RWPE1 (cell line): Measurements from ENCODE around the gene MYOD1.
A peak's percentile ranks its signal among the peaks of the same experiment; 100 is the strongest.

Experiments used
- CTCF ChIA-PET: fragments of 350-600 bp; sonication (Branson Sonifier 250); formaldehyde crosslinking; extraction: SDS; loops from one replicate; lab custom pipeline; 2021; lab: Yijun Ruan, JAX
- POLR2A ChIA-PET: fragments of 400-600 bp; formaldehyde crosslinking; extraction: SDS; loops from one replicate; lab custom pipeline; 2020; ENCODE audit warnings: antibody characterized with exemption; ENCODE audit not compliant: low non-redundant PET; lab: Yijun Ruan, JAX
- DNase-seq: peaks from one replicate; pipeline ENCODE4 v3.0.0; 2012; ENCODE audit warnings: low spot score
- H3K27ac ChIP-seq: fragments of 450-650 bp; 2 replicates; pipeline ENCODE4 v1.5.1; 2017
- TF ChIP-seq, protein P1 (sequence below): fragments of 450-650 bp; conservative IDR thresholded peaks from 2 replicates; pipeline ENCODE4 v1.5.1; 2017; ENCODE audit warnings: low read depth, mild to moderate bottlenecking

The MYOD1 gene

DNA sequence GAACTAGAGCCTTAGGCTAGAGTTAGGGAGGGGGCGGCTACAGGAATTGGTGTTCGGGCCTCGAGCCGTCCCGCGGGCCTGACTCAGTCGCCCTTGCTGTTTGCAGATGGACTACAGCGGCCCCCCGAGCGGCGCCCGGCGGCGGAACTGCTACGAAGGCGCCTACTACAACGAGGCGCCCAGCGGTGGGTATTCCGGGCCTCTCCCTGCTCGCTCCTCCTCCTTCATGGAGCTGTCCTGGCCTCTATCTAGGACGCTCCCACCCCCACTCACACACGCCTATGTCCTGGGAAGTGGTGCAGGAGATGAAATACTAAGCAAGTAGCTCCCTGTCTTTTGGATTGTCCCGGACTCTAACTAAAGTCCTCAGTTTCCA is 1.4 kb downstream of the MYOD1 start:
- TF ChIP-seq, protein P1, sequence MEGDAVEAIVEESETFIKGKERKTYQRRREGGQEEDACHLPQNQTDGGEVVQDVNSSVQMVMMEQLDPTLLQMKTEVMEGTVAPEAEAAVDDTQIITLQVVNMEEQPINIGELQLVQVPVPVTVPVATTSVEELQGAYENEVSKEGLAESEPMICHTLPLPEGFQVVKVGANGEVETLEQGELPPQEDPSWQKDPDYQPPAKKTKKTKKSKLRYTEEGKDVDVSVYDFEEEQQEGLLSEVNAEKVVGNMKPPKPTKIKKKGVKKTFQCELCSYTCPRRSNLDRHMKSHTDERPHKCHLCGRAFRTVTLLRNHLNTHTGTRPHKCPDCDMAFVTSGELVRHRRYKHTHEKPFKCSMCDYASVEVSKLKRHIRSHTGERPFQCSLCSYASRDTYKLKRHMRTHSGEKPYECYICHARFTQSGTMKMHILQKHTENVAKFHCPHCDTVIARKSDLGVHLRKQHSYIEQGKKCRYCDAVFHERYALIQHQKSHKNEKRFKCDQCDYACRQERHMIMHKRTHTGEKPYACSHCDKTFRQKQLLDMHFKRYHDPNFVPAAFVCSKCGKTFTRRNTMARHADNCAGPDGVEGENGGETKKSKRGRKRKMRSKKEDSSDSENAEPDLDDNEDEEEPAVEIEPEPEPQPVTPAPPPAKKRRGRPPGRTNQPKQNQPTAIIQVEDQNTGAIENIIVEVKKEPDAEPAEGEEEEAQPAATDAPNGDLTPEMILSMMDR: no peak
- CTCF ChIA-PET: interaction anchor here (0.5 to 4.7 kb wide), 7 partner anchors 10 to 258 kb away, joined by 3 to 31 read pairs (median 3); no protein-coding TSS in a partner anchor
- H3K27ac ChIP-seq: no peak overlapping the region
- POLR2A ChIA-PET: no interaction called here
- no peak for DNase-seq

DNA sequence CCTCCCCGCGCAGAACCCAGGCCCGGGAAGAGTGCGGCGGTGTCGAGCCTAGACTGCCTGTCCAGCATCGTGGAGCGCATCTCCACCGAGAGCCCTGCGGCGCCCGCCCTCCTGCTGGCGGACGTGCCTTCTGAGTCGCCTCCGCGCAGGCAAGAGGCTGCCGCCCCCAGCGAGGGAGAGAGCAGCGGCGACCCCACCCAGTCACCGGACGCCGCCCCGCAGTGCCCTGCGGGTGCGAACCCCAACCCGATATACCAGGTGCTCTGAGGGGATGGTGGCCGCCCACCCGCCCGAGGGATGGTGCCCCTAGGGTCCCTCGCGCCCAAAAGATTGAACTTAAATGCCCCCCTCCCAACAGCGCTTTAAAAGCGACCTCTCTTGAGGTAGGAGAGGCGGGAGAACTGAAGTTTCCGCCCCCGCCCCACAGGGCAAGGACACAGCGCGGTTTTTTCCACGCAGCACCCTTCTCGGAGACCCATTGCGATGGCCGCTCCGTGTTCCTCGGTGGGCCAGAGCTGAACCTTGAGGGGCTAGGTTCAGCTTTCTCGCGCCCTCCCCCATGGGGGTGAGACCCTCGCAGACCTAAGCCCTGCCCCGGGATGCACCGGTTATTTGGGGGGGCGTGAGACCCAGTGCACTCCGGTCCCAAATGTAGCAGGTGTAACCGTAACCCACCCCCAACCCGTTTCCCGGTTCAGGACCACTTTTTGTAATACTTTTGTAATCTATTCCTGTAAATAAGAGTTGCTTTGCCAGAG is 2.0 kb downstream of the MYOD1 start:
- TF ChIP-seq, protein P1: no peak
- CTCF ChIA-PET: interaction anchor here (0.5 to 4.7 kb wide), 6 partner anchors 9 to 363 kb away, joined by 3 to 31 read pairs (median 6); no protein-coding TSS in a partner anchor
- DNase-seq: no peak

DNA sequence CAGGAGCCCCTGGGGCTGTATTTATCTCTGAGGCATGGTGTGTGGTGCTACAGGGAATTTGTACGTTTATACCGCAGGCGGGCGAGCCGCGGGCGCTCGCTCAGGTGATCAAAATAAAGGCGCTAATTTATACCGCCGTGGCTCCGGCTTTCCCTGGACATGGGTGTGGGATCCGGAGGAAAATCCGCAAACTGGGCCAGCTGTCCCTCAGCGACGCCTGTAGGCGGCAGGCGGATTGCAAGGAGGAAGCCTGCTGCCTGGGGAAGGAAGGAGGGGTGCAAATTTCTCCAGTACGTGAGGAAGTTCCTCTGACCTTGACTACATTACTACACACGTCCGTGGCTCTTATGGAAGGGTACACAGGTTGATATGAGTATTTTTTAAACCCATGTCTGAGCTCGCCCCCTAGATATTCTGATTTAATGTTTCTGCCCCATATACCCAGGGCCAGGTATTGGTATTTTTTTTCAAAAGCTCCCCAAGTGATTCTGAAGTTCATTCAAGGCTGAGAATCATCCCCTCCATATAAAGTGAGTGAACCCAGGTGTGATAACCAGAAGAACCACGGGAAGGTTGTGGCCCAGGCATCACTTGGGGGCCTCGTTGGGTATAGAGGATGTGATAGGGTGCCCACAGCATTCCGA is 2.8 kb downstream of the MYOD1 start:
- peak; percentile 38 for DNase-seq
- CTCF ChIA-PET: interaction anchor here (0.6 to 4.7 kb wide), 7 partner anchors 9 to 363 kb away, joined by 3 to 31 read pairs (median 5); no protein-coding TSS in a partner anchor
- POLR2A ChIA-PET: no interaction called here
- no peak overlapping the region for H3K27ac ChIP-seq
- TF ChIP-seq, protein P1: no peak

More for the DNA sequence above, 2.0 kb downstream of the MYOD1 start:
- H3K27ac ChIP-seq: no peak overlapping the region
- POLR2A ChIA-PET: no interaction called here

DNA sequence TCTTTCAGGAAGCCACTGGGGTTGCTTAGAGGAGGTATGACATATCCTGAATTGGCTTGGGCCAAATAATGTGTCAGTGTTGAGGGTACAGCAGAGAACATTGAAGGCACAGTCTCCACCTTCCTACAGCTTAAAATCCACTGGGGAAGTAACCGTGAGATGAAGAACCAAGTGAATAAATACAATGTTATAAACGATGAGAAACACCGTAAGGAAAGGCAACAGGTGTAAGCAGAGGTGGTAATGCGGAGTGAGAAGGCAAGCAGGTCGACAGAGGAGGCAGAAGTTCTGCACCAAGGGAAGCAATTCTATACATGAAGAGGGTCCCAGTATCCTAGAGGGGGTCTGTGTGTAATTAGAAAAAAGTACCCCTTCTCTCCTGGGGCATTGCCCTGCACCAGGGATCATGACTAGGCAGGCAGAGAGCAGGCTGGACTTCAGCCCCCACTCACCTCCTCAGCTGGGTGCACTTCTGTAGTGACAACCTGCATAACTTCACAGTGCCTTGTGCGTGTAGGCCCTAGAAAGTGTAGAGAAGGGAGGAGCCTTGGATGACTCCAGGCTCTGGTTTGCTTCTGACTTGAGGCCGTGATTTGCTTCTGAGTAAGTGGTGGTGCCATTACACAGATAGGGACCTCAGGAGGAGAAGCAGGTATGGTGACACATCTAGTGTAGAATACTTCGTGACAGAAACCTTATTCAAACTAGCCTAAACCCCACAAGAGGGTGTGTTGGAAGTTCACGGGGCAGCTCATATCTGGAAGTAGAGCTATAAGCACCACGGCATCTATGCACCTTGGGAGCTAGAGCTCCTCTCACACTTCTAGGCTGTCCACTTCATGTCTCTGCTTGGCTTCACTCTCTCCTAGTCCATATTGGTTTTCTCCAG is 4.9 kb downstream of the MYOD1 start:
- no peak overlapping the region for H3K27ac ChIP-seq
- POLR2A ChIA-PET: interaction anchor here (0.6 kb wide), 1 partner anchor 198 kb away, joined by 3 read pairs; no protein-coding TSS in a partner anchor
- TF ChIP-seq, protein P1: no peak
- CTCF ChIA-PET: no interaction called here
- no peak for DNase-seq

DNA sequence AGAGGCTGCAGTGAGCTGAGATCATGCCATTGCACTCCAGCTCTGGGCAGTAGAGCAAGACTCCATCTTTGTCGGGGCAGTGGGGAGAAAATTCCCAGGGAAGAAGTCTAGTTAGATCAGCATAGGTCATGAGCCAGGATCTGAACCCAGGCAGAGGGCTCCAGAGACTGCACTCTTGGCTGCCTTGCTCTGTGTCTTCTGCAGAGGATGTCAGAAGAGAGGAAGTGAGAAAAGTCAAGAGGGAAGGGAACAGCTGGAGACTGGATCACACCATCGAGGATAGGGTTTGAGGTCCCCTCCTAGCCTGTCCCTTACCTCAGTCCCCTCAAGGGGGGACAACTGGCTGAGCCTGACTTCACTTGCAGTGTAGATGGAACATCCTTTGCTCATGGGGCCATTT is 5.8 kb downstream of the MYOD1 start:
- ChIA-PET CTCF (no interaction called here), POLR2A (no interaction called here)
- TF ChIP-seq, protein P1: no peak
- no peak for DNase-seq
- no peak overlapping the region for H3K27ac ChIP-seq

DNA sequence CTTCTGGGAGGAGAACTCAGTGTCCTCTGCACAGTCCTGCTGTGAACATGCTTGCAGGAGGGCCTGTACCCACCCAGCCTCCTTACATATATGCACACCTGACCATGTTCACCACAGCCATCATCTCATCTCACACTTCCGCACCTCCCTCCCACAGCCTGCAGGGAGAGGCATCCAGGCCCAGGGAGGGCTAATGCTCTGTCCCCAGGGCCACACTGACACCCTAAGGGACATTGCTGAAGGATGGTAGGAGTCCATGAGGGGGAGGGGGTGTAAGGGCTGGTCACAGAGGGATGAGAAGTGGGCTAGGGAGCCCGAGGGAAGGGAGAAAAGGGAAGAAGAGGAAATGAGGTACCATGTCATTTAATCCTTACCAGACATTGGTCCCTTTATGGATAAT is 10.8 kb downstream of the MYOD1 start:
- DNase-seq: no peak
- ChIA-PET POLR2A (no interaction called here), CTCF (interaction anchor here (0.8 to 3.5 kb wide), 12 partner anchors 83 to 346 kb away, joined by 3 to 59 read pairs (median 7); no protein-coding TSS in a partner anchor)
- H3K27ac ChIP-seq: no peak overlapping the region
- TF ChIP-seq, protein P1: no peak
